ENCODE measurements around the gene CLIC6. TPM values are rescaled to one million over a fixed set of nuclear protein-coding genes. Genes with fewer than 3 reads are reported as not detected.
A peak's percentile ranks its signal among the peaks of the same experiment; 100 is the strongest.
"Not testable (repeated sequence)": the region's sequence is repeated elsewhere in the genome, so short reads cannot be mapped to it uniquely, and the experiment has no call there.

CLIC6 gene
- total RNA-seq, 2 donors from 2014 or later = 3.0 to 5.0 TPM

GRCh38 chr21:34649400-34649799 lies 19.4 kb upstream of the CLIC6 start:
- intact Hi-C loops (cut with DNase I) = no loop called here
- no peak for DNase-seq (ENCODE audit: low spot score)

GRCh38 chr21:34650861-34651431 lies 17.8 kb upstream of the CLIC6 start:
- intact Hi-C loops (cut with DNase I) = no loop called here
- no peak for DNase-seq (ENCODE audit: low spot score)

GRCh38 chr21:34651642-34652041 lies 17.2 kb upstream of the CLIC6 start:
- intact Hi-C loops (cut with DNase I) = no loop called here

GRCh38 chr21:34653522-34653921 lies 15.3 kb upstream of the CLIC6 start:
- peak; percentile 53 for DNase-seq (ENCODE audit: low spot score)
- intact Hi-C loops (cut with DNase I) = no loop called here

More at GRCh38 chr21:34651642-34652041, 17.2 kb upstream of the CLIC6 start:
- DNase-seq (ENCODE audit: low spot score) = no peak

- intact Hi-C loops (cut with DNase I) = no loop called here
- no peak for DNase-seq (ENCODE audit: low spot score)
These were observed 6.9 kb upstream of the CLIC6 start for GRCh38 chr21:34661848-34662247.

- intact Hi-C loops (cut with DNase I) = no loop called here
- DNase-seq (ENCODE audit: low spot score) = no peak
These were observed 1.0 kb upstream of the CLIC6 start for GRCh38 chr21:34667761-34668160.

GRCh38 chr21:34669149-34669879 lies 520 bp downstream of the CLIC6 start:
- no peak for DNase-seq (ENCODE audit: low spot score)
- intact Hi-C loops (cut with DNase I) = no loop called here

- intact Hi-C loops (cut with DNase I); DNase-seq (ENCODE audit: low spot score): not testable (repeated sequence)
These were observed 1.1 kb downstream of the CLIC6 start for GRCh38 chr21:34669880-34670219.

GRCh38 chr21:34670220-34670961 lies 1.6 kb downstream of the CLIC6 start:
- intact Hi-C loops (cut with DNase I) = no loop called here
- DNase-seq (ENCODE audit: low spot score) = no peak

GRCh38 chr21:34670962-34671348 lies 2.2 kb downstream of the CLIC6 start:
- no peak for DNase-seq (ENCODE audit: low spot score)
- intact Hi-C loops (cut with DNase I) = no loop called here

GRCh38 chr21:34671462-34671861 lies 2.7 kb downstream of the CLIC6 start:
- no peak for DNase-seq (ENCODE audit: low spot score)
- intact Hi-C loops (cut with DNase I) = no loop called here

- DNase-seq (ENCODE audit: low spot score) = no peak
- intact Hi-C loops (cut with DNase I) = no loop called here
These were observed 3.1 kb downstream of the CLIC6 start for GRCh38 chr21:34671891-34672290.

- DNase-seq (ENCODE audit: low spot score) = no peak
- intact Hi-C loops (cut with DNase I) = no loop called here
These were observed 4.2 kb downstream of the CLIC6 start for GRCh38 chr21:34673006-34673405.

- intact Hi-C loops (cut with DNase I) = no loop called here
- no peak for DNase-seq (ENCODE audit: low spot score)
These were observed 5.7 kb downstream of the CLIC6 start for GRCh38 chr21:34674468-34674867.

GRCh38 chr21:34675871-34676270 lies 7.1 kb downstream of the CLIC6 start:
- no peak for DNase-seq (ENCODE audit: low spot score)
- intact Hi-C loops (cut with DNase I) = no loop called here

- DNase-seq (ENCODE audit: low spot score) = no peak
- intact Hi-C loops (cut with DNase I) = no loop called here
These were observed 10.3 kb downstream of the CLIC6 start for GRCh38 chr21:34679051-34679450.

GRCh38 chr21:34684174-34684876 lies 15.5 kb downstream of the CLIC6 start:
- intact Hi-C loops (cut with DNase I) = no loop called here
- DNase-seq (ENCODE audit: low spot score) = no peak

GRCh38 chr21:34687065-34687464 lies 18.3 kb downstream of the CLIC6 start:
- intact Hi-C loops (cut with DNase I) = no loop called here
- DNase-seq (ENCODE audit: low spot score) = no peak

- no peak for DNase-seq (ENCODE audit: low spot score)
- intact Hi-C loops (cut with DNase I) = no loop called here
These were observed 19.0 kb downstream of the CLIC6 start for GRCh38 chr21:34687745-34688144.

- intact Hi-C loops (cut with DNase I) = no loop called here
- DNase-seq (ENCODE audit: low spot score) = no peak
These were observed 19.4 kb downstream of the CLIC6 start for GRCh38 chr21:34688145-34688544.
